Activated T-cell treated with anti-CD3 and anti-CD28 coated beads for 1 hour (primary cell): Measurements from ENCODE around the gene RASA3.
"Not testable (repeated sequence)": the region's sequence is repeated elsewhere in the genome, so short reads cannot be mapped to it uniquely, and the experiment has no call there.

Experiments
- DNase-seq: peaks from one replicate; pipeline ENCODE4 v3.0.0-alpha.2; 2020; ENCODE audit warnings: low read depth

Gene RASA3

GRCh38 chr13:114002009-114002544, 130.3 kb downstream of the RASA3 start:
- no peak for DNase-seq

DNA sequence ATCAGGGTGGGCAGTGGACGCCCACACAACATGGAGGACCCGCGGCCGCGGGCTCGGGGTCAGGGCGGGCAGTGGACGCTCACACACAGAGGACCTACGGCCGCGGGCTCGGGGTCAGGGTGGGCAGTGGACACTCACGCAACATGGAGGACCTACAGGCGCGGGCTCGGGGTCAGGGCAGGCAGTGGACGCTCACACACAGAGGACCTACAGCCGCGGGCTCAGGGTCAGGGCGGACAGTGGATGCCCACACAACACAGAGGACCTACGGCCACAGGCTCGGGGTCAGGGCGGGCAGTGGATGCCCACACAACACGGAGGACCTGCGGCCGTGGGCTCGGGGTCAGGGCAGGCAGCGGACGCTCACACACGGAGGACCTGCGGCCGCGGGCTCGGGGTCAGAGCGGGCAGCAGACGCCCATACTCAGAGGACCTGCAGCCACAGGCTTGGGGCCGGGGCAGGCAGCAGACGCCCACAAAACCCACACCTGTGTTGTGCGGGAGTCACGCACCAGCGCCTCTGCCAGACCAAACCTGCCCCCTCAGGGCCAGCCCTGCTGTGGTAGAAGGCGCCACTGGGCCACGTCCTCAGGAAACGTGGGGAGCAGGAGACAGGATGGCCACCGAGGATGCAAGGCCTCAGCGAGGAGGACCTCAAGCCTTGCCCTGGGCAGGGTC, 131.0 kb downstream of the RASA3 start:
- DNase-seq = no peak

GRCh38 chr13:114000151-114001040, 132.0 kb downstream of the RASA3 start:
- no peak for DNase-seq

- DNase-seq = no peak
These were observed 132.9 kb downstream of the RASA3 start for GRCh38 chr13:113999618-113999910.

DNA sequence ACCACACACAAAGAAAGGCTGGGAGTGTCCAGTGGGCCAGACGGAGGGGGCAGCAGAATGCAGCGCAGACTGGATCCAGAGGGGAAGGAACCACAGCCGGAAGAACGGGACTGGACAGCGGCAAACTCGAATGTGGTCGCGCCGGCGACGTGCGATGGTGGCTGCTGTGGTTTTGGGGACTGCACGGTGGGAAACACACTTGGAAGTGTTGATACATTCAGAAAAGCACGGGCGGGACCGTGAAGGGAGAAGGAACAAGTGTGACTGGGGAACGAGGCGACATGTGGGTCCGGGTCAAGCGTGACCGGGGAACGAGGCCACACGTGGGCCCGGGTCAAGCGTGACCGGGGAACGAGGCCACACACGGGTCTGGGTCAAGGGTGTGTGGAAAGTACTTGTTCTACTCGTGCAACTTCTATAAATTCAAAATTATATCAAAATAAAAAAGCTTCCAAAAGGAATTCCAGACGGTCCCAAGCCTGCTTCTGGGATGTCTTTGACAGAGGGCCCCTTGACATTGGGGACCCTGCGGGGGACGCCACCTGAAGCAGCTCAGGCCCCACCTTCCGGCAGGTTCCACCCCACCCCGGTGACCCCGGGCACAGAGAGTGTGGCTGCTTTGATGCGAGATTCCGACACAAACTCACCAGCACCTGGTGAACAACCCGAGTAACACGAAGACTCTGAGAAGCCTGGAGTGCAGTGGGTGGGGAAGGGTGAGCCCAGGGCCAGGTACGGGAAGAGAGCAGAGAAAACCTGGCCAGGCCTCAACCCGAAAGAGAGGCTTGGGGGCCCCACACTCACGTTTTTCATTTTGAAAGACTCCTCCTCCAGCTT, 133.4 kb downstream of the RASA3 start:
- no peak for DNase-seq

DNA sequence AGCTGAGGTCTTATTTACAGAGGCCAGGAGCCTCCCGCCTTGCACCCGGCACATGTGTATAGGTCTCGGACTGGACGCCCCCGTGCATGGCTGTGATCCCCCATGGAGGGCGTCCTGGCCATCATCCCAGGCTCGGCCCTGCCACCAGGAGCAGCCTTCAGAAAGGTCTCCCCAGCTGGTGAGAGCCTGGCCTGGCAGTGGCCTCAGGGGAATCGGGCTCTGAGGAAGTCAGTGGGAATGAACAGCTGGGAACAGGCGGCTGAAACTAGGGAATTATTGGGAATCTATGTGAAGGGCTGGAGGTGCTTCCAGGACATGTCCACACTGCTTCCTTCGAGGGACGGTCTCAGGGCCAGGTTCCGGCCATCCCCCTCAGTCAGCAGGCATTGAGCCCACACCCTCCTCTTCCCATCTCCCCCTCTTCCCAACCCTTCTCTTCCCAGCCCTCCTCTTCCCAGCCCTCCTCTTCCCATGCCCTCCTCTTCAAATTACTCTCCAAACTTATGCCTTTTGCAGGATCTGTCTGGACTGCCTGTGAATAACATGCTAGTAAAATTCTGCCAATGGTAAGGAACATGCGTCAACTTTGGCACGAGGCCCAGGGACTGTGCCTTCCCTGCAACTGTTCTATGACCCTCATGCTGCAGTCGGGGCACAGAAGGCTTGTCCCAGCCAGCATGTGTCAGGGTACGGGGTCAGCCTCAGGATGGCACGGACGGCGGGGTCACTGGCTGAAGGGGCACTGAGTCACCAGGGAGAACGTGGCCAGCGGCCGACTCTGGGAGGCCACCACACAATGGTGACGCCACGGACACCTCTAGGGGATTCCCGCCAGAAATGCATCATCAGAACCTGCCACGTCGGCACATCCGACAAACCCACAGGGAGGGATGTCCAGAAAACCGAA, 134.3 kb downstream of the RASA3 start:
- no peak for DNase-seq

- no peak for DNase-seq
These were observed 135.3 kb downstream of the RASA3 start for GRCh38 chr13:113996912-113997745.

DNA sequence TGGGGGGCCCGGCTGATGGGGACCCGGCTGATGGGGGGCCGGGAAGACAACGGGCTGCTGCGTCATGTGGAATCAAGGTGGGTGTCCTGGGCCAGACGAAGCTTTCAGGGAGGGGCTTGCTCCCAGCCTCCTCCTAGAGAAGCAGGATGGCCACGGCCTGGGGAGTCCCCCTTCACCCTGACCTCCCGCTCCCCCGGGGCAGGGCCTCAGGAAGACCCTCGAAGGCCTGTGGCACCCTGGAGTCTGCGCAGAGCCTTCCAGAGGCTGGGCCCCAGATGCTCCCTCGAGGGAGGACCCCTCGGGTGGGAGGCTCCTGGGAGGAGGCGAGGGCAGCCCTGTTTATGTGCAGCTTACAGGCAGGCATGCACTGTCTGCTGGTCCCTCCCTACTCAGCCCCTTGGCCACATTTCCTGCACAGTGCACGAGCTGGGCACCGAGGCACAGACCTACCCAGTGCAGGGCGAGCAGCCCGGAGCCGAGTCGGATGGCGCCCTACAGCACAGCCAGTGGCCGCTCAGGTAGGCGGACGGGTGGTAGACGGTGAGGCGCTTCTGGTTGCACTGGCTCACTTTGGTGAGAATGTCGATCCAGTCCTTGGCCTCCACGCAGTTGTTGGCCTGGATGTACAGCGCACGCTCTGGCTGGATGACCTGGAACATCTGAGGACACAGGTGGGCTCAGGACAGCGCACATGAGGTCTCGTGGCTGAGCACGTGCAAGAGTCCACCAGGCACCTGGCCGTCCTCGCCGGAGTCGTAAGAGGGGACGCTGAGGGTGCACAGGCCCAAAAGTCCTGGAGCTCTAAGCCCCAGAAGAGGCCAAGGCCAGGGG, 136.1 kb downstream of the RASA3 start:
- DNase-seq = no peak

DNA sequence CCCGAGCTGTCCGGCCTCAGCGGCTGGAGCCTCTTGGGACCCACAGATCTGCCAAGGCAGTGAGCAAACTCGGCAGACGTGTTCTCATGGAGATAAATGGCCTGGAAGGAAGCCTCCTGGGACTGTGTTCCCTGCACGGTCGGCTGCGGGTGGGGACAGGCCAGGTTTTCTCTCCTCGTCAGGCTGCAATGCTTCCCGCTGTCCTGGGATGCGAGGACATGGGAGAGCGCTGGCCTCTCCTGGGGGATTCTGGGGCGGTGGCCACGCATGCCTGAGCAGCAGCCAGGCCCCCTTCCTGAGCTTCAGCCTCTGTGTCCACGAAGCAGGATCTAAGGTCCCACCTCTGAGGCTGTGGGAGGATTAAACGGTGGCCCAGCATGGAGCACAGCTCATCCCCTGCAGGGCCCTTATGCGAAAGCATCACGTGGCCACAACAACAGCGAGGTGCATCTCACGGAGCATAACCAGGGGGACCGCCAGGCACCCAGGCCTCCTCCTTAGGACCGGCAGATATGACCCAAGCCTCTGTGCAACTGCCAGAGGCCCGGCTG, 137.3 kb downstream of the RASA3 start:
- DNase-seq = no peak

DNA sequence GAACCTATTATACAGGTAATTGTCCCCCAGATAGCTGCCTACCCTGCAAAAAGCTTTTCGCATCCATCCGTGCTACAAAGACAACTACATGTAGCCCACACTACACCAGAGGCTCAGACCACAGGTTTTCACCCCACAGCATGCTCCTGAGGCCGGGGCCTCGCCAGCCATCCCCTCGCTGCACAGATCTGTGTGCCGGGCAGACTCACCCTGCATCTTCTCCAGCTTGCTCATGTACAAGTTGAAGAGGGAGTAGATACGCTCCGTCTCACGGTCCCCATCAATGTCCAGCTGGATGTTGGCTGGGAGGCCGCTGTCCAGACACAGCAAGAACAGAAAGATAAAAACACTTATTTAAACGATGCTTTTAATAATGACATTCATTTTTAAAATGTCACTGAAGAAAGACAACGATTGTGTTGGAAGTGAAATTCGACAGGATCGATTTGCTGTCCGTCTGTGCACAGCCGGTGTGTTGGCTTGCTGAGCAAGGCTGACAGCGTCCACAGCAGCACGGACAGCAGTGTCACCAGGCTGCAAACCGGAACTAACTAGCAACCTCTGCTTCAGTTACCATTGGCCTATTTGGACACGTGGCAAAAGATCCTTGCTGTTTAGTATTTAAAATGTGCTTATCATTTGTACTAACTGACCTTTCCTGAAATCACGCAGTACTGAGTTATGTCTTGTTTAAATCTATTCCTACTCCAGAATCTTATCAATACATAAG, 140.0 kb downstream of the RASA3 start:
- no peak for DNase-seq

DNA sequence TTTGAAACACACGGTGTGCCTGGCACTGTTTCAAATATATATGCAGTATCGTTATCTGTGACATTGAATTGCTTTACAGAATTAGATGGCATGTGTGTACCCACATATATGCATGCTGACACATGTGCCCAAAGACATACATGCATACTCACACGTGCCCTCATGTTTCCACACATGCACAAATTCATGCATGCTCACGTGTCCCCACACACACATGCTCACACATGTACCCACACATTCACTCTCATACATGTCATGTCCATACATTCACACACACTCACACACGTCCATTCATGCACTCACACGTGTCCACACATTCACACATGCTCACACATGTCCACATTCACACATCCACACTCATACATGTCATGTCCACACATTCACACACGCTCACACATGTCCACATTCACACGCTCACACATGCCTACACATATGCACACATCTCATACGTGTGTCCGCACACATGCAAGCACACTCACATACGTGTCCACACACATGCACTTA, 140.7 kb downstream of the RASA3 start:
- DNase-seq = no peak

GRCh38 chr13:113991191-113991669, 141.2 kb downstream of the RASA3 start:
- DNase-seq = no peak

GRCh38 chr13:113990321-113990837, 142.0 kb downstream of the RASA3 start:
- no peak for DNase-seq

GRCh38 chr13:113989585-113990300, 142.7 kb downstream of the RASA3 start:
- no peak for DNase-seq

DNA sequence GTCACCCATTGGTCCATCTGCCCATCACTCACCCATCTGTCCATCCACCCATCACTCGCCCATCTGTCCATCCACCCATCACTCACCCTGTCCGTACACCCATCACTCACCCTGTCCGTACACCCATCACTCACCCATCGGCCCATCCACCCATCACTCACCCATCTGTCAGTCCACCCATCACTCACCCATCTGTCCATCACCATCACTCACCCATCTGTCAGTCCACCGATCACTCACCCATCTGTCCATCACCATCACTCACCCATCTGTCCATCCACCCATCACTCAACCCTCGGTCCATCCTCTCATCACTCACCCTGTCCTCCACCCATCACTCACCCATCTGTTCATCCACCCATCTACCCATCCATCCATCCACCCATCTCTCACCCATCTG, 143.6 kb downstream of the RASA3 start:
- not testable (repeated sequence) for DNase-seq

- no peak for DNase-seq
These were observed 150.1 kb downstream of the RASA3 start for GRCh38 chr13:113982296-113982661.

DNA sequence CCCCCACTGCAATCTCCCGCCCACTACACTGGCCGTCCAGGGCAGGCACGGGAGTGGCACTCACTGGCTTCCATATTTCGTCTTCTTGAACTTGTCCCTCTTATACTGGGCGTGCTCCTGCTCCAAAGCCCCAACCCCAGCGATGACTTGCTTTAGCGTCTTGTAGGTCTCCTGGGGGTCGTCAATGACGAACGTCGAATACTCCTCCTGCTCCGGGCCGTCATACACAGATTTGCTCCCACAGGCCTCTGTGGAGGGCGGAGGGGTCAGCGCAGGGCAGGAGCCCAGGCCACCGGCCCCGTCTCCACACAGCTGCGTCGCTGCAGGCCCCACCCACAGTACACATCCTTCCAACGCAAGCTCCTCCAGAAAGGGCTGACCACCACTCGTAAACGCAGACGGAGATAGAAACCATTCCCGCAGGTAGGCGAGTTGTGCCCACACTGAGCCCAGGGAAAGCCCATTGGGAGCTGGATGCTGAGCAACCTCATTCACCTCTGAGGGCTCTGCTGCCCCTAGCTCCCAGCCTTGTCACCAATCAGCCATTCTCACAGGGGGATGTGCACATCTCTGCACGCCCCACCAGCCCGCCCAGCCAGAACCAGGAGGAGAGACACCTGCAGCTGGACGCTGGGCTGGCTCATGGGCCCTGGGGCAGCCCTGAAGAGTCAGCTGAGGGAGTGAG, 150.7 kb downstream of the RASA3 start:
- DNase-seq = no peak
